ENCODE results near the gene DIP2C.

DIP2C gene

GRCh38 chr10:538895-539294 is 150.6 kb downstream of the DIP2C start:
- Histone ChIP-seq H4K20me1 (ENCODE audit: insufficient read depth, low read length, poor library complexity, severe bottlenecking) (no peaks in the 10 kb centered on the region), H3K9ac (ENCODE audit: low read depth, low read length, poor library complexity, severe bottlenecking) (no peak overlapping the region), H3K36me3 (ENCODE audit: insufficient read depth, low read length) (no peaks in the 10 kb centered on the region), H3K4me1 (ENCODE audit: insufficient read depth, low read length, poor library complexity, severe bottlenecking) (no peaks in the 10 kb centered on the region), H3K79me2 (ENCODE audit: insufficient read depth, low read length) (no peaks in the 10 kb centered on the region), H3K9me3 (ENCODE audit: insufficient read depth, low read depth, low read length) (no peaks in the 10 kb centered on the region), H3K27me3 (ENCODE audit: insufficient read depth, low read length, poor library complexity, severe bottlenecking) (peaks cover 12% of the 10 kb centered on the region), H3F3A (ENCODE audit: low read depth) (no peaks in the 10 kb centered on the region), H2AFZ (ENCODE audit: low read length) (no peak overlapping the region), H3K4me3 (ENCODE audit: low read length, poor library complexity, severe bottlenecking) (no peak overlapping the region), H3K9me2 (replicated peaks; ENCODE audit: low read depth, low read length) (no peaks in the 10 kb centered on the region), H3K4me2 (ENCODE audit: low read depth, low read length, poor library complexity, severe bottlenecking) (no peak overlapping the region)
- TF ChIP-seq EZH2phosphoT487 (IDR thresholded peaks at IDR 0.05; ENCODE audit: borderline replicate concordance): no peak
- no peak for TF ChIP-seq CTCF (conservative IDR thresholded peaks at IDR 0.05; ENCODE audit: low read length)

GRCh38 chr10:536935-537334 is 152.5 kb downstream of the DIP2C start:
- Histone ChIP-seq H4K20me1 (ENCODE audit: insufficient read depth, low read length, poor library complexity, severe bottlenecking) (no peaks in the 10 kb centered on the region), H3K27me3 (ENCODE audit: insufficient read depth, low read length, poor library complexity, severe bottlenecking) (peaks cover 12% of the 10 kb centered on the region), H3K79me2 (ENCODE audit: insufficient read depth, low read length) (no peaks in the 10 kb centered on the region)

GRCh38 chr10:536371-536925 is 153.0 kb downstream of the DIP2C start:
- Histone ChIP-seq H3F3A (ENCODE audit: low read depth) (no peaks in the 10 kb centered on the region), H3K4me1 (ENCODE audit: insufficient read depth, low read length, poor library complexity, severe bottlenecking) (no peaks in the 10 kb centered on the region), H3K36me3 (ENCODE audit: insufficient read depth, low read length) (no peaks in the 10 kb centered on the region), H2AFZ (ENCODE audit: low read length) (no peak overlapping the region), H3K4me3 (ENCODE audit: low read length, poor library complexity, severe bottlenecking) (no peak overlapping the region), H3K9me3 (ENCODE audit: insufficient read depth, low read depth, low read length) (no peaks in the 10 kb centered on the region), H3K4me2 (ENCODE audit: low read depth, low read length, poor library complexity, severe bottlenecking) (no peak overlapping the region), H3K79me2 (ENCODE audit: insufficient read depth, low read length) (no peaks in the 10 kb centered on the region), H3K9ac (ENCODE audit: low read depth, low read length, poor library complexity, severe bottlenecking) (no peak overlapping the region), H3K9me2 (replicated peaks; ENCODE audit: low read depth, low read length) (no peaks in the 10 kb centered on the region), H3K27me3 (ENCODE audit: insufficient read depth, low read length, poor library complexity, severe bottlenecking) (peaks cover 12% of the 10 kb centered on the region), H4K20me1 (ENCODE audit: insufficient read depth, low read length, poor library complexity, severe bottlenecking) (no peaks in the 10 kb centered on the region)
- TF ChIP-seq CTCF (conservative IDR thresholded peaks at IDR 0.05; ENCODE audit: low read length) (no peak), EZH2phosphoT487 (IDR thresholded peaks at IDR 0.05; ENCODE audit: borderline replicate concordance) (no peak)

More at GRCh38 chr10:536935-537334, 152.5 kb downstream of the DIP2C start:
- H2AFZ ChIP-seq (ENCODE audit: low read length): no peak overlapping the region
- no peak overlapping the region for H3K4me2 ChIP-seq (ENCODE audit: low read depth, low read length, poor library complexity, severe bottlenecking)
- H3K4me1 ChIP-seq (ENCODE audit: insufficient read depth, low read length, poor library complexity, severe bottlenecking): no peaks in the 10 kb centered on the region
- no peaks in the 10 kb centered on the region for H3K9me3 ChIP-seq (ENCODE audit: insufficient read depth, low read depth, low read length)
- H3K9ac ChIP-seq (ENCODE audit: low read depth, low read length, poor library complexity, severe bottlenecking): no peak overlapping the region
- H3K4me3 ChIP-seq (ENCODE audit: low read length, poor library complexity, severe bottlenecking): no peak overlapping the region
- no peaks in the 10 kb centered on the region for H3K9me2 ChIP-seq (replicated peaks; ENCODE audit: low read depth, low read length)
- TF ChIP-seq EZH2phosphoT487 (IDR thresholded peaks at IDR 0.05; ENCODE audit: borderline replicate concordance): no peak
- no peak for TF ChIP-seq CTCF (conservative IDR thresholded peaks at IDR 0.05; ENCODE audit: low read length)
- no peaks in the 10 kb centered on the region for H3K36me3 ChIP-seq (ENCODE audit: insufficient read depth, low read length)
- H3F3A ChIP-seq (ENCODE audit: low read depth): no peaks in the 10 kb centered on the region

All from Loucy (cell line).